ENCODE results near the gene TIMP2. TPM values are rescaled to one million over a fixed set of nuclear protein-coding genes. Genes with fewer than 3 reads are reported as not detected.
A peak's percentile ranks its signal among the peaks of the same experiment; 100 is the strongest.

Gene TIMP2
- total RNA-seq, 1 experiment from 2014 or later = 29.0 TPM

GRCh38 chr17:78883533-78884131 is 41.6 kb downstream of the TIMP2 start:
- no peak overlapping the region for H2BK12ac ChIP-seq (ENCODE audit: insufficient read length, low read depth, low read length)
- H3K56ac ChIP-seq (ENCODE audit: insufficient read length, low read depth, low read length) = no peak overlapping the region
- H3K4ac ChIP-seq (ENCODE audit: low read depth, low read length) = no peak overlapping the region
- no peak overlapping the region for H3T11ph ChIP-seq (ENCODE audit: low read length)
- no peak overlapping the region for H3K23ac ChIP-seq (ENCODE audit: insufficient read length, low read depth, low read length)
- no peak overlapping the region for H2BK5ac ChIP-seq (ENCODE audit: insufficient read length, low read length)
- no peak overlapping the region for H2BK120ac ChIP-seq (ENCODE audit: low read depth, low read length, poor library complexity, severe bottlenecking)
- H4K91ac ChIP-seq (ENCODE audit: insufficient read length, low read depth, low read length) = no peak overlapping the region
- no peaks in the 10 kb centered on the region for H3K79me2 ChIP-seq (ENCODE audit: insufficient read depth, low read length)
- peak overlapping the region; percentile 43 for H3K18ac ChIP-seq (ENCODE audit: insufficient read length, low read depth, low read length)
- no peaks in the 10 kb centered on the region for H3K9me3 Mint-ChIP-seq
- H3K4me2 ChIP-seq (ENCODE audit: insufficient read depth, insufficient read length, low read length) = peak overlapping the region; percentile 9
- no peak overlapping the region for H4K8ac ChIP-seq (replicated peaks; ENCODE audit: insufficient read length, low read depth, low read length)
- H3K23me2 ChIP-seq (ENCODE audit: insufficient read length, low read depth, low read length, poor library complexity, severe bottlenecking) = no peaks in the 10 kb centered on the region
- H2BK15ac ChIP-seq (ENCODE audit: low read depth, low read length) = no peak overlapping the region
- no peak overlapping the region for H4K5ac ChIP-seq (ENCODE audit: insufficient read length, low read depth, low read length)
- no peaks in the 10 kb centered on the region for H3K9me3 ChIP-seq (ENCODE audit: control insufficient read depth, low read depth, low read length)
- H2BK20ac ChIP-seq (ENCODE audit: low read depth, low read length, poor library complexity, severe bottlenecking) = no peak overlapping the region
- no CpG with 5 or more reads among the region's 24 CpGs for WGBS (ENCODE audit: extremely low coverage, insufficient read length, low lambda C conversion rate)
- H4K20me1 ChIP-seq (ENCODE audit: control insufficient read depth, insufficient read depth, insufficient read length) = no peaks in the 10 kb centered on the region
- no peak overlapping the region for H2AFZ ChIP-seq (ENCODE audit: low read length)
- no peak overlapping the region for H2AK5ac ChIP-seq (ENCODE audit: insufficient read length, low read length)
- H3K14ac ChIP-seq (ENCODE audit: insufficient read depth, low read length) = peak overlapping the region; percentile 72
- peak overlapping the region; percentile 38 to 55; a peak in 2 of 5 replicates for H3K4me3 Mint-ChIP-seq
- peak; percentile 85 for DNase-seq
- TF ChIP-seq CTCF (conservative IDR thresholded peaks at IDR 0.05) = no peak
- H3K36me3 Mint-ChIP-seq (ENCODE audit: insufficient read depth in 1 of 3, low read depth in 3 of 3) = no peaks in the 10 kb centered on the region; a peak in 1 of 7 replicates
- peaks cover 26 to 36% of the 10 kb centered on the region in 2 experiments for H3K4me1 Mint-ChIP-seq
- peak overlapping the region in 2 of 3 experiments; percentile 61 to 94; a peak in 3 of 7 replicates for H3K27ac Mint-ChIP-seq
- peaks cover 2% of the 10 kb centered on the region; the same call in 1 of the 2 replicates for H3K4me1 ChIP-seq (ENCODE audit: insufficient read depth, low read length)
- no peak overlapping the region for H3K9ac ChIP-seq (ENCODE audit: extremely low read depth, insufficient read length, low read length)
- H3K27me3 Mint-ChIP-seq (ENCODE audit: low read depth) = no peaks in the 10 kb centered on the region; the same call in none of the 2 replicates
- no peak overlapping the region for H3K27ac ChIP-seq (ENCODE audit: insufficient read length, low read depth, low read length)
- no peaks in the 10 kb centered on the region for H3K27me3 ChIP-seq (ENCODE audit: insufficient read depth, low read length)
- no peaks in the 10 kb centered on the region for H3K79me1 ChIP-seq (ENCODE audit: insufficient read depth, low read depth, low read length, poor library complexity, severe bottlenecking)

All from H9 (cell line).